ENCODE measurements around the gene RUNX1. TPM values are rescaled to one million over a fixed set of nuclear protein-coding genes. Genes with fewer than 3 reads are reported as not detected.

Gene RUNX1
- total and polyA plus RNA-seq, 2 donors (not counting 3 experiments of a cell fraction or from before 2014, with no cell fraction given): 4.6 to 17.9 TPM

DNA sequence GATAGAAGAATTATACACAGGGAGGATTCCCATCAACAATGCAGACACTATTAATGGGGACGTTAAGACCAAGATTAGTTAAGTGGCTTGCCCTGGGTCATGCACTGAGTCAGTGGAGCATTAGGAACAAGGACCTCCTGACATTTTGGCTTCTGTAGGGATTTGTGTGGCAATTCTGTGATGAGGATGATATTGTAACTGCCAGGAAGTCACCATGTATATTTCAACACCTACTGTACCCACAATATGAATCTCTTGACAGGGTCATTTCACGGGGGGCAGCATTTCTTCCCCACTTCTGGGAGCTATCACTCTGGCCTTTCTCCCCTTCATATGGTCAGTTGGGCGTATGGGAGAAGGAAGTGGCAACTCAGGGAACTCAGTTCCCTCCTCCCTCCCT, 134.9 kb downstream of the RUNX1 start:
- Histone ChIP-seq H3K4me3 (replicated peaks in 1 of 3; ENCODE audit: insufficient read depth in 1 of 3, low read depth in 1 of 3, low read length in 3 of 3) (no peak overlapping the region), H3K27me3 (ENCODE audit: control insufficient read depth in 2 of 2, insufficient read depth in 2 of 2, low read length in 2 of 2) (peaks cover 29 to 30% of the 10 kb centered on the region in 2 experiments), H3K27ac (ENCODE audit: insufficient read depth, low read depth, low read length) (no peak overlapping the region), H3K79me2 (ENCODE audit: control insufficient read depth, insufficient read depth, low read length) (no peaks in the 10 kb centered on the region), H3K36me3 (ENCODE audit: control insufficient read depth in 2 of 2, extremely low read depth in 1 of 2, insufficient read depth in 2 of 2, low read length in 2 of 2) (no peaks in the 10 kb centered on the region), H4K20me1 (replicated peaks; ENCODE audit: control insufficient read depth, extremely low read depth, insufficient read depth, low read length) (no peaks in the 10 kb centered on the region), H3K9me1 (replicated peaks; ENCODE audit: control insufficient read depth, extremely low read depth, insufficient read depth, low read length) (no peaks in the 10 kb centered on the region), H2AFZ (ENCODE audit: low read depth, low read length) (no peak overlapping the region), H3K4me2 (ENCODE audit: insufficient read depth, low read length) (no peak overlapping the region), H3K4me1 (ENCODE audit: control insufficient read depth, extremely low read depth, insufficient read depth, low read length) (no peaks in the 10 kb centered on the region), H3K9me3 (replicated peaks; ENCODE audit: control insufficient read depth, insufficient read depth, low read length) (no peaks in the 10 kb centered on the region), H3K9ac (replicated peaks; ENCODE audit: extremely low read depth, insufficient read depth, low read length) (no peak overlapping the region)
- ChIA-PET POLR2A (no interaction called here), CTCF (interaction anchor here (1.0 kb wide), 2 partner anchors 9 to 169 kb away, joined by 3 read pairs; no protein-coding TSS in a partner anchor)
- TF ChIP-seq, protein P1, sequence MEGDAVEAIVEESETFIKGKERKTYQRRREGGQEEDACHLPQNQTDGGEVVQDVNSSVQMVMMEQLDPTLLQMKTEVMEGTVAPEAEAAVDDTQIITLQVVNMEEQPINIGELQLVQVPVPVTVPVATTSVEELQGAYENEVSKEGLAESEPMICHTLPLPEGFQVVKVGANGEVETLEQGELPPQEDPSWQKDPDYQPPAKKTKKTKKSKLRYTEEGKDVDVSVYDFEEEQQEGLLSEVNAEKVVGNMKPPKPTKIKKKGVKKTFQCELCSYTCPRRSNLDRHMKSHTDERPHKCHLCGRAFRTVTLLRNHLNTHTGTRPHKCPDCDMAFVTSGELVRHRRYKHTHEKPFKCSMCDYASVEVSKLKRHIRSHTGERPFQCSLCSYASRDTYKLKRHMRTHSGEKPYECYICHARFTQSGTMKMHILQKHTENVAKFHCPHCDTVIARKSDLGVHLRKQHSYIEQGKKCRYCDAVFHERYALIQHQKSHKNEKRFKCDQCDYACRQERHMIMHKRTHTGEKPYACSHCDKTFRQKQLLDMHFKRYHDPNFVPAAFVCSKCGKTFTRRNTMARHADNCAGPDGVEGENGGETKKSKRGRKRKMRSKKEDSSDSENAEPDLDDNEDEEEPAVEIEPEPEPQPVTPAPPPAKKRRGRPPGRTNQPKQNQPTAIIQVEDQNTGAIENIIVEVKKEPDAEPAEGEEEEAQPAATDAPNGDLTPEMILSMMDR (IDR thresholded peaks at IDR 0.05; ENCODE audit: extremely low read depth in 1 of 2, insufficient read depth in 1 of 2, low read depth in 1 of 2, low read length in 2 of 2): no peak
- TF ChIP-seq EZH2 (IDR thresholded peaks at IDR 0.05; ENCODE audit: borderline replicate concordance, low read depth, low read length, severe bottlenecking) (no peak), POLR2AphosphoS5 (IDR thresholded peaks at IDR 0.05; ENCODE audit: insufficient read depth, low read depth, low read length) (no peak), FOS (IDR thresholded peaks at IDR 0.05; ENCODE audit: borderline replicate concordance, insufficient read depth, low read length) (no peak), POLR2A (IDR thresholded peaks at IDR 0.05; ENCODE audit: low read depth, low read length) (no peak), GATA2 (IDR thresholded peaks at IDR 0.05; ENCODE audit: insufficient read depth, insufficient read length, low read depth, low read length) (no peak), JUN (IDR thresholded peaks at IDR 0.05; ENCODE audit: borderline replicate concordance, insufficient read depth, insufficient read length, low read depth) (no peak), MYC (IDR thresholded peaks at IDR 0.05; ENCODE audit: low read depth, low read length) (no peak), MAX (IDR thresholded peaks at IDR 0.05; ENCODE audit: insufficient read depth, insufficient read length) (no peak)
- FAIRE-seq (no peak), DNase-seq (ENCODE audit: low read depth, low spot score) (no peak)
- BruUV-seq (replicated peaks): no TSS peak
- dilution Hi-C loops (cut with MboI; ENCODE audit: extremely low pct_ligation_motif_present, low sequenced_read_pairs): no loop called here
- intact Hi-C loops (cut with micrococcal nuclease): no loop called here

All from endothelial cell of umbilical vein (primary cell).